ENCODE data around the gene MYOCOS. TPM values are rescaled to one million over a fixed set of nuclear protein-coding genes. Genes with fewer than 3 reads are reported as not detected.

MYOCOS gene
- total RNA-seq, 1 donor from 2014 or later, result not detected

- Histone ChIP-seq H3K9me3 (no peaks in the 10 kb centered on the region), H3K4me1 (peaks cover 3% of the 10 kb centered on the region), H3K27me3 (no peaks in the 10 kb centered on the region), H3K36me3 (no peaks in the 10 kb centered on the region), H3K27ac (no peak overlapping the region), H3K4me3 (no peak overlapping the region)
- intact Hi-C loops (cut with DNase I), result no loop called here
- TF ChIP-seq CTCF (IDR thresholded peaks at IDR 0.05) (no peak), POLR2AphosphoS5 (IDR thresholded peaks at IDR 0.05; ENCODE audit: insufficient read depth in 1 of 2, low read depth in 1 of 2) (no peak), POLR2A (IDR thresholded peaks at IDR 0.05) (no peak)
- DNase-seq (ENCODE audit: extremely low spot score in 2 of 2), result no peak
Measured at GRCh38 chr1:171661076-171661650, 39.1 kb downstream of the MYOCOS start.

- Histone ChIP-seq H3K9me3 (no peaks in the 10 kb centered on the region), H3K27me3 (no peaks in the 10 kb centered on the region), H3K27ac (peak overlapping the region; percentile 51), H3K4me3 (no peak overlapping the region), H3K36me3 (no peaks in the 10 kb centered on the region), H3K4me1 (no peaks in the 10 kb centered on the region)
- DNase-seq (ENCODE audit: extremely low spot score in 2 of 2), result no peak
- TF ChIP-seq POLR2A (IDR thresholded peaks at IDR 0.05) (no peak), POLR2AphosphoS5 (IDR thresholded peaks at IDR 0.05; ENCODE audit: insufficient read depth in 1 of 2, low read depth in 1 of 2) (peak in 1 of 2 donors; percentile 46), CTCF (IDR thresholded peaks at IDR 0.05) (no peak)
- intact Hi-C loops (cut with DNase I), result no loop called here
Measured at GRCh38 chr1:171663036-171663853, 41.2 kb downstream of the MYOCOS start.

- Histone ChIP-seq H3K27me3 (no peaks in the 10 kb centered on the region), H3K36me3 (no peaks in the 10 kb centered on the region), H3K27ac (peak overlapping the region; percentile 51), H3K4me1 (no peaks in the 10 kb centered on the region), H3K4me3 (no peak overlapping the region), H3K9me3 (no peaks in the 10 kb centered on the region)
- TF ChIP-seq POLR2A (IDR thresholded peaks at IDR 0.05), result no peak
- intact Hi-C loops (cut with DNase I), result no loop called here
- no peak for DNase-seq (ENCODE audit: extremely low spot score in 2 of 2)
Measured at GRCh38 chr1:171663854-171664575, 42.0 kb downstream of the MYOCOS start.

- no peaks in the 10 kb centered on the region for H3K27me3 ChIP-seq
- no peaks in the 10 kb centered on the region for H3K4me1 ChIP-seq
- no peak overlapping the region for H3K27ac ChIP-seq
- H3K4me3 ChIP-seq, result no peak overlapping the region
- DNase-seq (ENCODE audit: extremely low spot score in 2 of 2), result no peak
- intact Hi-C loops (cut with DNase I), result no loop called here
- TF ChIP-seq CTCF (IDR thresholded peaks at IDR 0.05) (no peak), POLR2AphosphoS5 (IDR thresholded peaks at IDR 0.05; ENCODE audit: insufficient read depth in 1 of 2, low read depth in 1 of 2) (no peak), POLR2A (IDR thresholded peaks at IDR 0.05) (no peak)
- no peaks in the 10 kb centered on the region for H3K9me3 ChIP-seq
- no peaks in the 10 kb centered on the region for H3K36me3 ChIP-seq
Measured at GRCh38 chr1:171664976-171665375, 42.9 kb downstream of the MYOCOS start.

GRCh38 chr1:171666114-171666769 lies 44.2 kb downstream of the MYOCOS start:
- DNase-seq (ENCODE audit: extremely low spot score in 2 of 2), result no peak
- Histone ChIP-seq H3K27ac (no peak overlapping the region), H3K9me3 (no peaks in the 10 kb centered on the region), H3K27me3 (no peaks in the 10 kb centered on the region), H3K4me1 (no peaks in the 10 kb centered on the region), H3K36me3 (no peaks in the 10 kb centered on the region), H3K4me3 (no peak overlapping the region)
- intact Hi-C loops (cut with DNase I), result no loop called here
- TF ChIP-seq POLR2A (IDR thresholded peaks at IDR 0.05) (no peak), POLR2AphosphoS5 (IDR thresholded peaks at IDR 0.05; ENCODE audit: insufficient read depth in 1 of 2, low read depth in 1 of 2) (no peak), CTCF (IDR thresholded peaks at IDR 0.05) (no peak)

All from vagina (tissue), 2 donors.